D721Med (cell line): ENCODE results near the gene TBC1D17.
A peak's percentile ranks its signal among the peaks of the same experiment; 100 is the strongest.

ENCODE experiments used
- DNase-seq: peaks from one replicate; pipeline ENCODE4 v3.0.0; 2011; ENCODE audit warnings: low spot score; ENCODE audit not compliant: insufficient read length
- FAIRE-seq: peaks from 2 replicates; lab custom pipeline; 2011; peaks lifted over from hg19 to GRCh38; lab: Jason Lieb, UNC
- TF ChIP-seq, protein P1 (sequence below): IDR thresholded peaks from 2 replicates; pipeline ENCODE4 v1.5.1; 2012; ENCODE audit warnings: mild to moderate bottlenecking, control low read depth; ENCODE audit not compliant: insufficient read depth; ENCODE audit errors: missing control alignments

The TBC1D17 gene

DNA sequence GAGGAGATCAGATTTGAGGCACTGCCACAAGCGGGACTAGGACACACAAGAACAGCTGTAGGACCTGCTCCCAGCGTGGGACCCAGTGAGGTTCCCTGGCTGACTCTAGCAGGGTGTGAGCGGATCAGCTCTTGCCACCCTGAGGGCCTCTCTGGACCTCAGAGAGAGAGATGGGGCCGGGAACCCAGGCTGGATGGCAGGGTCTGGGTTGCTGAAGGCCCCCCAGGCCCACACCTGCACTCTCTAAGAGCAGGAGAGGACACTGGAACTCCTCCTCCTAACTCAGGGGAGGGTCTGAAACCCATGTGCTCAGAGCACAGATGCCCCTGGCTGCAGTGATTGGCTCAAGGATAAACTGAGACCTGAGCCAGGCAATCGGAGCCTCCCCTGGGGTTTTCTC, 32.7 kb downstream of the TBC1D17 start:
- TF ChIP-seq, protein P1, sequence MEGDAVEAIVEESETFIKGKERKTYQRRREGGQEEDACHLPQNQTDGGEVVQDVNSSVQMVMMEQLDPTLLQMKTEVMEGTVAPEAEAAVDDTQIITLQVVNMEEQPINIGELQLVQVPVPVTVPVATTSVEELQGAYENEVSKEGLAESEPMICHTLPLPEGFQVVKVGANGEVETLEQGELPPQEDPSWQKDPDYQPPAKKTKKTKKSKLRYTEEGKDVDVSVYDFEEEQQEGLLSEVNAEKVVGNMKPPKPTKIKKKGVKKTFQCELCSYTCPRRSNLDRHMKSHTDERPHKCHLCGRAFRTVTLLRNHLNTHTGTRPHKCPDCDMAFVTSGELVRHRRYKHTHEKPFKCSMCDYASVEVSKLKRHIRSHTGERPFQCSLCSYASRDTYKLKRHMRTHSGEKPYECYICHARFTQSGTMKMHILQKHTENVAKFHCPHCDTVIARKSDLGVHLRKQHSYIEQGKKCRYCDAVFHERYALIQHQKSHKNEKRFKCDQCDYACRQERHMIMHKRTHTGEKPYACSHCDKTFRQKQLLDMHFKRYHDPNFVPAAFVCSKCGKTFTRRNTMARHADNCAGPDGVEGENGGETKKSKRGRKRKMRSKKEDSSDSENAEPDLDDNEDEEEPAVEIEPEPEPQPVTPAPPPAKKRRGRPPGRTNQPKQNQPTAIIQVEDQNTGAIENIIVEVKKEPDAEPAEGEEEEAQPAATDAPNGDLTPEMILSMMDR: no peak
- FAIRE-seq: no peak
- no peak for DNase-seq

DNA sequence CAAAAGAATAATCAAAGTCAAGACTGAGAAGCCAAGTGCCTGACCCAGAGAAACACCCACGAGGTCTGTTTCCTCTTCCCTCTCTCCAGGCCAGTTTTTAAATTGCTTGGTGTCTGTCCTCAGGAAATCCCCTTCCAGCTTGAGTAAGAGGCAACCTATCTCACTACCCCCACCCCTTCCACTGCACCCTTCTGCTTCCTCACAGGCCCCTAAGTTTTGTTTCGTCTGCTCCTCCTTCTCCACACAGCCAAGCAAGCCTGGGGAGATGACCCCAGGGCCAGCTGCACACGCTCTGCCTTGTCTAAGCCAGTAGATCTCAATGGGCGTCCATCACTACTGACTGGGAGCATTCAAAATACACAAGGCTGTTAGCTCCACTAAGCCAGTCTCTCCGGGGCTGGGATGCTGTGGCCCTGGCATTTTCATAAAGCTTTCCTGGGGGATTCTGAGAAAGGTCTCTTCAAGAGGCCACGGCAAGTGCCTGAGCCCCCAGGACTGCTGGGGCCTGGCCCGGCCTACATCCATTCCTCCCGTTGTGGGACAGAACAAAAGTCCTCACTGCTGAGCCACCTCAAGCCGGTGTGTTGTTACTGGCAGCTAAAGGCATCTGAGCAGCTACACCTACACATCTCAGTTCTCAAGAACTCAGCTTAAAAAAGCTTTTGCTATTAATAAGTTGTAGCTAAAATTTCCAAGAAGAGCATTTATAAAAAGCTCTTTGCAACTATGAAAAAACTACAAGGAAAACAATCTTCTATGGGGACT, 34.1 kb downstream of the TBC1D17 start:
- DNase-seq (no peak), FAIRE-seq (no peak)
- TF ChIP-seq, protein P1: no peak

DNA sequence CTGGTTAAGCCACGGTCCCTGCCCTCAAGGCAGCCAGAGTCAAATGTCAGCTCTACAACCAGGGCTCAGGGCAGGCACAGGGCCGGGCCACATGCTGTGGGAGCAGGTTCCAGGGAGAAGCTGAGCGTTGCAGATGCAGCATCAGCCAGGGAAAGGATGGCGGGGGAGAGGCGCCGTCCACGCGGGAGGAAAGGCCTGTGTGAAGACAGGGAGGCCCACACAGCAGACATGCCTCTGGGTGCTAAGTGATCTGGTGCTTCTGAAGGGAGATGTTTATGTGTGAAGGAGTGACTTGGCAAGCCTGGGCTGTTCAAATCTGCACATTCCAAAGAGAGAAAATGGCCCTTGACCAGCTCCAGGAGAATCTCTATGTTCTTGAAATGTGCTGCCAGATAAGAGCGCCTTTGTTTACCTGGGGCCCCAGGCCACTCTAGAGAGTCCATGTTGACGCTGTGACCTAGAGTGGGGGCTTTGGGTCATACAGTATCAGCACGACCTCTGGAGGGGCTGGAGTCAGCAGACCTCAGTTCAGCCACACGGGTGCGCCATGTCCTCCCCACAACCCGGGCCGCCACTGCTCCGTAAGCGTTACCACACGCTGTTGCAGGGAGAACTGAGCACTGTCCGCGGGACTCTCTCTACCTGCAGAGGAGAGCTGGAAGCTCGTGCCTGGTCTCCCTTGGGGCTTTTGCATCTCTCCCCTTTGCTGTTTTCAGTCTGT, 35.6 kb downstream of the TBC1D17 start:
- TF ChIP-seq, protein P1: no peak
- DNase-seq (no peak), FAIRE-seq (no peak)

DNA sequence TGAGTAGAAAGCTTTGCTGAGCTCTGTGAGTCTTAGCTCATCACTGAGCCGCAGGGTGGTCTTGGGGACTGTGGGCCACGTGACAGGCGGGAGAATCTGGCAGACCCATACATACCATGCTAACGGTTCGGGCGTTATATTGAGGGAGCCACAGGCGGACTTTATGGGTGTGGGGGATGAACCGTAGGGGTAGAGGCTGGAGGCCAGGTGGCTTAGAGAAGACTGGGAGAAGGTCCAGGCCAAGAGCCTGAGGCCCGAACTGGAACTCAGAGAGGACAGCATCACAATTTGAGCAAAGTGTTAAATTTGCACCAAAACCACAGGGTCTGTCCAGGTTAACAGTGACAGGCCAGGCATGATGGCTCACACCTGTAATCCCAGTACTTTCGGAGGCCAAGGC, 36.2 kb downstream of the TBC1D17 start:
- TF ChIP-seq, protein P1: no peak
- DNase-seq (no peak), FAIRE-seq (no peak)

DNA sequence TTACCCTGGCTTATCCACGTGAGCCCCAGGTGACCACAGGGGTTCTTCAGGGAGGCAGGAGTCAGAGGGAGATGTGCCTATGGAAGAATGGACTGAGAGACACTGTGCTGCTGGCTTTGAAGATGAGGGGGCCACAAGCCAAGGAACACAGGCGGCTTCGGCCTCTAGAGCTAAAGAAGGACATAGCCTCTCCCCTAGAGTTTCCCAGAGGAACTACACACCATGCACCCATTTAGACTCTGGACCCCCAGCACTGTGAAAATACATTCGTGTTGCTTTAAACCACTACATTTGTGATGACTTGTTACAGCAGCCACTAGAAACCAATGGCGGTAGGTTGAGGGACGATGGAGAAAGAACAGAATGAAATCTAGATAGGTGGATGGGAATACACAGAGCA, 37.8 kb downstream of the TBC1D17 start:
- FAIRE-seq: no peak
- TF ChIP-seq, protein P1: no peak
- no peak for DNase-seq

DNA sequence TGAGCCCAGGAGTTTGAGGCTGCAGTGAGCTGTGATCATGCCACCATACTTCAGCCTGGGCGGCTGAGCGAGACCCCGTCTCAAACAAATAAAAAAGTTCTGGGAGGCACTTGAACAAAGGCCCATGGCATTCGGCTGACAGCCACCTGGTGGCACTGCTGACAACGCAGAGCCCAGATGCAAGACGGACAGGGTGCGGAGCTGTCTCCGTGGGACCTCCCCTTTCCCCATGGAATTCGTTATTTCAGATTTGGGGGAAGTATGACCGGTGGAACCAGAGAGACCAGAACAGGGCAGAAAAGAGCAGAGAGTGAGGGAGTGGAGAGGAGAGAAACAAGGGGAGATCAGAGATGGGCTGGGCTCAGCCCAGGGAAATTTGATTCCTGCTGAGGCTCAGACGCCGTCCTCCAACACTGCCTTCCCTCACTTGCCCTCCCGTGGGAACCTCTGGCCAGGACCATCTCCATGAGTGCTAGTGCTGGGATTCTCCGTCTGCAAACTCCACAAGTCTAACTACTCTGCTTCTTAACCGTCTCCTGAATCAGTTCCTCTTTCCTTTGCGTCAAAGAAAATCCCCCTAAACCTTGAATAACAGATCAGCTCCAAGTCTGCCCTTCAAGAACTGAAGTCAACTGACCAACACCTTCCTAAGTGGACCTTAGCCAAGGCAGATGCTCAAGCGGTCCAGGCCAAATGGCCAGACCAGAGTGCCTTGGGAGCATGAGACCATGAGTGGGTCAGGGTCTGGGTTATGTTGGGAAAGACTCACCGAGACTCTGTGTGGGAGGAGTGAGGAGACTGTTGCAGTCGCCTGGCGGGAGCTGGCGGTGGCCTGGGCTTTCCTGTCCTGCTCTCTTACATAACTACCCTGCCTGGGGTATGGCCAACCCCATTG, 39.6 kb downstream of the TBC1D17 start:
- TF ChIP-seq, protein P1: peak; percentile 14
- FAIRE-seq (no peak), DNase-seq (no peak)
